GM12892 (cell line): ENCODE results near the gene SRGAP2. TPM values are rescaled to one million over a fixed set of nuclear protein-coding genes. Genes with fewer than 3 reads are reported as not detected.
A peak's percentile ranks its signal among the peaks of the same experiment; 100 is the strongest.
"Not testable (repeated sequence)": the region's sequence is repeated elsewhere in the genome, so short reads cannot be mapped to it uniquely, and the experiment has no call there.

Source experiments
- DNase-seq: peaks from one replicate; pipeline ENCODE4 v3.0.0; 2011; ENCODE audit not compliant: insufficient read length
- FAIRE-seq: peaks from 2 replicates; lab custom pipeline; 2011; peaks lifted over from hg19 to GRCh38; lab: Jason Lieb, UNC
- polyA plus RNA-seq: library from polyadenylated mRNA; unstranded; fragments of >200 nt; gene quantifications from one replicate; pipeline ENCODE4 v1.2.1, GENCODE V29; 2012; ENCODE audit warnings: missing spikeins, inconsistent platforms; ENCODE audit not compliant: missing spikeins

The SRGAP2 gene
- 3.0 TPM for polyA plus RNA-seq

DNA sequence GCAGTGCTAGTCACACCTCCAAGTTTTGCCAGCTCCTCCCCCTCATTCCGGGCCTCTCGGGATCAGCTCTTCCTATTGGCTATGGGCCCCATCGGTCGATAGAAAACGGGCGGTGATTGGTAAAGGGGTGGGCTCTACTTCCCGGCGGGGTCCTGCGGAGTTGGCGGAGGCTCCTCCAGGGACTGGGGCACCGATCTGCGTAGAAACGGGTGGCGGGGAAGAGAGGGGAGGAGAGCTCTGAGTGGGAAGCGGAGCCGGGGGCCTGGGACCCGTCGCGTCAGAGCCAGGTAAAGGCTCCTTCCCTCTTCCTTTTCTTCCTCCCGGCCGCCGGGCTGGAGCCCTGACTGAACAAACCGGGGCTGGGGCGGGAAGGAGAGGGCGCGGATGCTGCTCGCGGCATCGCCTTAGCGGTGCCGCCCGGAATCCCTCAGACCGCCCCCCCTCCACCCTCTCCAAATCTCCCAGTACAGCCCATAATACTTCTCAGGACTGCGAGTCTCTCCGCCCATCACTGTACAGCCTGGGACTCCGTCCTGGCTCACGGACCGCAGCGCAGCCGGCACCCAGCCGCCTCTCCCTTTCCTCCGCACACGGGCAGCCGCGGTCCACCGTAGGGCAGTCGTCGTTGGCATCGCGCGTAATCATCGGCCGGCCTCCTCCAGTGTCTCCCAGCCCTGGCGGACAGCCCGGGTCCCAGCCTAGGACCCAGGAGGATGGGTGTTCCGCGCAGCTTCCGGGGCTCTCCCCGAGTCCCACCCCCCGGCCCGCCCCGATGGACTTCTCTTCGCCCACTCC is at the start of gene SRGAP2:
SRGAP2 (plus strand) TSS at position 178 of the 795 bp plus-strand sequence. CDS start 2,430 bp downstream, outside the sequence.
- DNase-seq, FAIRE-seq: not testable (repeated sequence)

DNA sequence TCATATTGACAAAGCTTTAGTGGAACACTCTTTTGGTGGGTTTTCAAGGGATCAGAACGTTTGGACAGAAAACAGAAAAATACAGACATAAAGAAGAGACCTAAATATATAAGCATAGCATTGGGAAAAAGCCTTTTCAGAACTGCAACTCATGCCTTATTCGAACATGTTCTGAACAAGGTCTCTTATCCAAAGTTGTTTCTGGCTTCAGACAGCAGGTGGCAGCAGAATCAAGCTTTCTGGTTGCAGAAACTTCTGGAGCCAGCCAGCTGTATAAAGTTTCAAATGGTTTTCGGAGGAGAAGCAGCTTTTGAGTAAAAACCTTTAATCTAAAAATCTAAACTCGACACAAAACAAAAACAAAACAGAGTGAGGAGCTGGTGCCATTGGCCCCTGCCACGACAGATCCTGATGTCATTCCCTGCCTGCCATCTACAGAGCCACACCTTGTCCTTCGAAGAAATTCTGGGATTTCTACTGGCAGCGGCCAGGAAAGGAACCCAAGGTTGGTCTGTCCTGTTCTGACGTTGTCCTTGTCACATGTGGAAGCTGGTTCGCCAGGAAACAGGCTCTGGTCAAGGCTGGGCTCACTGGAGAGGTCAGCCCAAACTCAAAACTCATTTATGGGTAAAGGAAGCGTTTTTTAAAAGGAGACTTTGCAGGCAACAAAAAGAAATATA is 35.9 kb upstream of the SRGAP2 start:
- not testable (repeated sequence) for DNase-seq, FAIRE-seq

DNA sequence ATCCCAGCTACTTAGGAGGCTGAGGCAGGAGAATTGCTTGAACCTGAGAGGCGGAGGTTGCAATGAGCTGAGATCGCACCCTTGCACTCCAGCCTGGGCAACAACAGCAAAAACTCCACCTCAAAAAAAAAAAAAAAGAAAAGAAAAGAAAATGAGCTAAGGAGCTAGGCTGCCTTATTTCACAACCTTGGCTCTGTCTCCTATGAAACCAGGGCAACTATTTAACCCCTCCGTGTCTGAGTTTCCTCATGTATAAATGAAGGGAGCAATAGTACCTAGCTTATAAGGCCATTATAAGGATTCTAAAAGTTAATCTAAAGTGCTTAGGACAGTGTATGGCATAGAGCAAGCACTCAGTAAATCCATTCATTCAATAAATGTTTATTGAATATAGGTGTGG is 33.5 kb upstream of the SRGAP2 start:
- FAIRE-seq, DNase-seq: not testable (repeated sequence)

DNA sequence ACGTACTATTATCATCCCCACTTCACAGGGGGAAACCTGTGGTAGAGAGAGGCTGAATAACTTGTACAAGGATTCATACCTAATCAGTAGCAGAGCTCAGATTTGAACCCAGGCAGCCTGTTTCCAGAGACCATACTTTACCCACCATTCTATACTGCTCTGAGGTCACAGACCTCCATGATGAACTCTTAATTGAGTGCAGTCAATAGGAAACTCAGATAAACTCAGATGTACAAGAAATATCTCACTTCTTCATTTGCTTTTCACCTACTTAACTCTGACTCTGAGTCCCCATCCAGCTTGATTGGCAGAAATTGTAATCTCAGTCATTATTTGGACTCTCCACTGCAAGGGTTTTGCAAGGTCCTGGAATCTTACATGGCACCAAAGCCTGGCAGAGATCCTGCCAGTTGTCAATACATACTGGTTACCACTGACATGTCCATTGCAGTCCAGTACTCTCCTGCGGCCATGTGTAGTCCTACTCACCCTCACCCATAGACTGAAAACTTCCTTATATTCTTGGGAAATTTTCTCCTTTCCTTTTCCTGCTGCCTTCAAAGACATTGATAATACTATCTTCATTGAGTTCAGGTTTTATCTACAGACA is 30.1 kb upstream of the SRGAP2 start:
- not testable (repeated sequence) for DNase-seq, FAIRE-seq

DNA sequence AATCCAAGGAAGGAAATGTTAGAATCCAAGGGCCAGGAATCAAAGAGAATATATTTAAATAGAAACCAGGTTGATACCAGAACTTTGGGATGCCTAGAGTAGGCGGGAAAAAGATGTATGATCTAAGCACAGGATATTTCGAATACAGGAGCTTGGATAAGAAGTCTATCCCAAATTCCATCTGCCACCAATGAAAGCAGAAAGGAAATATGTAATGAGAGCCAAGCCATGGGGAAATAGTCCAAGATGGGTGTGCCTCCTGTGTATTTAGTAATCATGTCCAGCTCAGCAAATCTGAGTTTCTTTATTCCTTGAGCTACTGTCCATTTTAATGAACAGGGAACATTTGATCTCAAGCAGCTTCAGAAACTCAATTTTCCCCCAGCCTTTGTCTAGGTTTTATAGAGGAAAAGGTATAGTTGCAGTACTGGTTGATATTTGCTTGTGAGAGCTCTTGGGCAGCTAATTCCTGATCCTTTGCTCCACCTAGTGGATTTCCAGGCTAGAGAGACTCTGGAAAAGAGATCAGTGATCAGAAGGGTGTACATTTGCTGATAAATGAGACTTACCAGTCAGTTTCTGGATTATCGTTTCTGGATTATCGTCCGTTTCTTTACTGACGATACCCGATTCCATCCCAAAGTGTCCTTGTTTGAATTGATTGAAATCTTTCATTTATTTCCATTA is 29.0 kb upstream of the SRGAP2 start:
- DNase-seq, FAIRE-seq: not testable (repeated sequence)

DNA sequence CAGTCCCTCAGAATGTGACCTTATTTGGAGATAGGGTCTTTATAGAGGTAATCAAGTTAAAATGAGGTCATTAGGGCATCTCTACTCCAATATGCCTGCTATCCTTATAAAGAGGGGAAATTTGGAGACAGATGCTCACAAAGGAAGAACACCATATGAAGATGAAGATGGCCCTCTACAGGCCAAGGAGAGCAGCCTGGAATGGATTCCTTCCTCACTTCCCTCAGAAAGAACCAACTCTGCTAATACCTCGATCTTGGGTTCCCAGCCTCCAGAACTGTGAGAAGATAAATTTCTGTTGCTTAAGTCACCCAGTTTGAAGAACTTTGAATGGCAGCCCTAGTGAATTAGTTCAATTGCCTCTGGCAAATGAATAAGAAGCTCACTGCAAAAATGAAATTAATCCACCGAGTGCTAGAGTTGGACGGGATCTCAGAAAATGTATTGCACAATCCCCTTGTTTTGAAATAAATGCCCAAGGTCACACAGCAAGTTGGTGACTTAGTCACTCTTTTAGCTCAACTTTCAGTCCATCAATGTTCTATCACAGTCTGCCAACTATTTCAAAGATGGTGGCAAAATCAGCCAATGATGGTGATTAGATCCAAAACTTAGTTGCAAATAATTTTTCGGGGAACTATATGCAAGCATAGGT is 27.8 kb upstream of the SRGAP2 start:
- DNase-seq, FAIRE-seq: not testable (repeated sequence)

DNA sequence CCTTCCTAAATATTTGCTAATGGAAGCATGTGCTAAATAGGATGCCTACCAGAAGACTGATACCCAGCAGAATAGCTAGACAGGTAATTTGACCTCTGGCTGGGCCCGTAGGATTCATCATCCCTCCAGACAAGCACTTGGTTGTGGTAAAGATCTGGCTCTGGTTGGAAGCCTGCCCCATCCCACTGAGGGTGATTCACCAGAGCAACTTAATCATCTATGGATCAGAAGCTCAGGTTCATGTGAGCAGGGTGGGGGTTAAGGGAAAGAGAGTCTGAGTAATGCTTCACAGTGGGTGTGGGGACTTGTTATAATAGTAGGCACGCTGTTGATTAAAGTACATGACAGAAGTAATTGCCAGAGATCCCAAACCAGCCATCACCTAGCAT is 27.2 kb upstream of the SRGAP2 start:
- not testable (repeated sequence) for FAIRE-seq, DNase-seq

DNA sequence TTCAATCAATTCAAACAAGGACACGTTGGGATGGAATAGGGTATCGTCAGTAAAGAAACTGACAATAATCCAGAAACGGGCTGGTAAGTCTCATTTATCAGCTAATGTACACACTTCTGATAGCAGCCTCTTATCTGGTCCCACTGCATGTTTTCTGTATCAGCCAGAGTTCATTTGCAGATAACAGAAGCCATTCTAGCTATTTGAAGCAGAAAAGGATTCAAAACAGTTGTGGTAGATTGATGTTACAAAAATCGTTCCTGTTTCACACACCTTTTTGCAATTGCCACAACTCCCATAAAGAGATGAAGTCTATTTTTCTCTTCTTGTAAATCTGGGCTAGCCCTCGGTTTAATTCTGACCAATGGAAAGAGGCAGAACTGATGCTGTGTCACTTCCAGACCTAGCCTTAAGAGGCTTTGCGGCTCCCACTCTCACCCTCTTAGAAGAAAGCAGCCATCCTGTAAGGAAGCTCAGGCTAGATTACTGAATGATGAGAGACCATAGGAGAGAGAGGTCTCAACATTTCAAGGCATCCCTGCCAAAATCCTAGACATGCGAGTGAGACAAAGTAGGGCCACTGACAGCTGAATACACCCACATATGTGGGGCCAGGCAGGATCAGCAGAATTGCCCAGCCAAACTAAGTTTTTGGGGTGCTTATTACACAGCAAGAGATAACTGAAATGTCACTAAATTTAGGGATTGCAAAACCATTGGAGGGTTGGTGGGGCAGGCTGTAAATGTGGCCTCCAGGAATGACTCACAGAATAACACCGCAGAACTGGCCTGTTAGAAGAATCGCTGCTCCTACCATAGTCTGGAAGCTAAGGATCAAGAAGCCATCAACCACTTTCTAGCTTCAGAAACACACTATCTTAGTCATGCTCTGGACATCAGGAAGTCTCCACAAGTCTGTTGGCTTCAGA is 25.0 kb upstream of the SRGAP2 start:
- DNase-seq, FAIRE-seq: not testable (repeated sequence)

DNA sequence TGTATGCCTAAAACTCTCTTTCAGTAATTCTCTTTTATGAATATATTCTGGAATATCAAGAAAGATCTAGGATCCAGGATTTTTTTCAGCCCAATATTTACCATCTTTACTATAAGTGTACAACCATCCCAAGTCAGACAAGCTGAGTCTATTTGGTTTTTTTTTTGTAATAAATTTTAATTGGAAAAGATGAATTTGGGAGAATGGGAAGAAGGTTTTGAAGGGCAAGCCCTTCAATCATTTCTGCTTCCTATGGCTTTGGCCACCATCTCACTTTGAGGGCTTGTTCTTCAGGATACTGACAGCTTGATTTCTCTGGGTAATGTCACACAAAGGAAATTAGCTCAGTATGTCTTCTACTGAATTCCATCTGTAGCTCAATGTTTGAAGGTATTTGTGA is 23.7 kb upstream of the SRGAP2 start:
- FAIRE-seq, DNase-seq: not testable (repeated sequence)

DNA sequence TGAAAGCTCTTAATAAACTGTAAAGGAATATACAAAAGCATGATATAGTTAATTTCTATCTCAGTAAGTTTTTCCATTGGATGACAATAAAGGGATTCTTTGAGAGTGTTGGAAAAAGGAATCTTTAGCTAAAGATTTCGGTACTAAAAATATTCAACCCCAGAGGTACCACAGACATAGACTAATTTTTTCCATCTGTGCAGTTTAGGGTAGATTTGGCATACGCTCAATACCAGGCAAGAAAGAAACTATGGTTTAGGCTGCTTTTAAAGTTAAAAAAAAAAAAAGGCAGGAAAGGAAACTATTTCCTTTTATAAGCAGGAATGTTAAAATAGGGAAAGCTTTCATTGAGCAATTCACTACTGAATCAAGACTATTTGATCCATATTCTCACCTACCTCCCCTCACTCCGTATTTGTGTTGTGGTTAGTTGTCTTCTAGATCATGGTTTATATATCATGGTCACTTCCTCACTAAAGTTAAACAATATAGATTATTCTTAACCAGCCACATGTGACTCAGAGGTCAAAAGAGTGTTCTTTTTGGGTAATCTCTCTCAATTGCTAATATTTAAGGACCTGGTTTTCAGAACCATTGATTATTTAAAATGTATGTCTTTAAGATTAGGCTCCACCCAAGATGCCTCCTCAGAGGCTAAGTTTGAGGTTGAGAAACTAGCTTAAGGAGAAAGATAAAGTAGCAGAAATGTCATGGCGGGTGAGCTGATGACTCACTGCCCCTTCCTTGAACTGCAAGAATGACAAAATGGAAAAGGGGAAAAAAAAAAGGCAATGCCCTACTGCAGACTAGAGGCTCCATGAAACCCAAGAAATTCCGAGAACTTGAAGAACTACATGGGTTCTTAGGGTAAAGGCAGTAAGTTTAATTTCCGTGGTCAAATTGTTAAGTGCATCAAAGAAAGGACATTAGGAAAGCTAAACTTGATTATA is 20.7 kb upstream of the SRGAP2 start:
- DNase-seq, FAIRE-seq: not testable (repeated sequence)

DNA sequence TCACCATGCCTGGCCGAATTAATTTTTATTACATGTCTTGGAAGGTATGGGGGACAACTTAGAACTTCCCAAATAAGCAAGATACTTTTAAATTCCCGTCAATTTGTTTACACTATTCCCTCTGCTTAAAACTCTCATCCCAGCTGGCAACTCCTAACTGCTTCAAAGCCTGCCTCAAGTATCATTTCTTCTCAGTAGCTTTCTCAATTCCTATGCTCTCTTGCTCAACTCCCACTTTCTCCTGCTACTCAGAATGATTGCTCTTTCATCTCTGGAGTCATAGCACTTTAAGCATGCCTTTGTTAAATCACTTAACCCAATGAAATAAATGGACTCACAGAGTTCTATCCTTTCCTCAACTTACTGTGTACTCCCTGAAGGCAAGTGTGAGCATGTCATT is 19.6 kb upstream of the SRGAP2 start:
- not testable (repeated sequence) for DNase-seq, FAIRE-seq

DNA sequence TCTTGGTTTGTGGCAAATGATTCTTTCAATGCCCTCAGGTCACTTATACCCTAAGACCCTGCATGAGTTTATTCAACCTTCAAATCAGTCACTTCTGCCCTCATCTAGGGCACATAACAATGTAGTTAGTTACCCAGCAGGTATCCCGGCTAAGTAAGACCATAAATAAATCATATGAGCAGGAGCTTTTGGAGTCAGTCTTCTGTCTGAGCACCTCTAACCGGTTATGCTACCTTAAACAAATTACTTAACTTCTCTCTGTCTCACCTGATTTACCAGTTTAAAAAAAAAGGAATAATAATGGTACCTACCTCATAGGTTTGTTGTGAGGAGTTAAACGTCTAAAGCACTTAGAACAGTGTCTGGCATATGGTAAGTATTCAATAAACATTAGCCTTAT is 17.6 kb upstream of the SRGAP2 start:
- FAIRE-seq, DNase-seq: not testable (repeated sequence)

DNA sequence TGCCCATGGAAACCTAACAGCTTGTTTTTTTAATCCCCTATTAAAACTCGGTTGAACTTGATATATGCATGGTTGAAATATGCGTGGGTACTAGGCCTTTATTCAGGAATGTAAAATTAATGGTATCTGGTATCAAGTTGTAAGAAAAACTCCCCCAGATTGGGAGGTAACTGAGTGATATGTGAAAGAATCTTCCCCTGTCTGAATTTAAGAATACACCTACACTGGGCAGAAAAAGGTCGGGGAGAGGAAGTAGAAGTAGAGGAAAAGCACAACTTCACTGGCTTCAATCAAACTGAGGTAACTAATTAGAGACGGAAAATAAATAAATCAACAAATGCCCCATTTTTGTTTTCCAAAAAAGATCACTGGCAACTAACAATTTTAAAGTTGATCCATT is 16.5 kb upstream of the SRGAP2 start:
- FAIRE-seq, DNase-seq: not testable (repeated sequence)

DNA sequence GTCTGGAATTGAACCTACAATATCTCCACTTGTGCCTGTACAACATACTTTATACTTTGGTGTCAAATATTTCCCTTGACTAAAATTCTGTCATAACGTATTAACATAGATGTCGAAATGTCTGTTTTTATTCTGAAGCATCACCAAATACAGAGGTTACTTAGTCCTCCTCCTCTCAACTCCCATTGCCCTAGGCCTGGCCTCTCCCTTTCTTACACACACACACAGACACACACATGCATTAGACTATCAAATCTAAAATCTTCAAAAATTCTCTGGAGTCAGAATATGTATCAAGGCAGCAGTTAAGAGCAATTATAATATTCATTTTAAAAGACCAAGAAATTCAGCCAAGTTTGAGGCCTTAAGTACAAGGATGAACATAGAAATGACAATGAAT is 8.2 kb upstream of the SRGAP2 start:
- not testable (repeated sequence) for DNase-seq, FAIRE-seq

DNA sequence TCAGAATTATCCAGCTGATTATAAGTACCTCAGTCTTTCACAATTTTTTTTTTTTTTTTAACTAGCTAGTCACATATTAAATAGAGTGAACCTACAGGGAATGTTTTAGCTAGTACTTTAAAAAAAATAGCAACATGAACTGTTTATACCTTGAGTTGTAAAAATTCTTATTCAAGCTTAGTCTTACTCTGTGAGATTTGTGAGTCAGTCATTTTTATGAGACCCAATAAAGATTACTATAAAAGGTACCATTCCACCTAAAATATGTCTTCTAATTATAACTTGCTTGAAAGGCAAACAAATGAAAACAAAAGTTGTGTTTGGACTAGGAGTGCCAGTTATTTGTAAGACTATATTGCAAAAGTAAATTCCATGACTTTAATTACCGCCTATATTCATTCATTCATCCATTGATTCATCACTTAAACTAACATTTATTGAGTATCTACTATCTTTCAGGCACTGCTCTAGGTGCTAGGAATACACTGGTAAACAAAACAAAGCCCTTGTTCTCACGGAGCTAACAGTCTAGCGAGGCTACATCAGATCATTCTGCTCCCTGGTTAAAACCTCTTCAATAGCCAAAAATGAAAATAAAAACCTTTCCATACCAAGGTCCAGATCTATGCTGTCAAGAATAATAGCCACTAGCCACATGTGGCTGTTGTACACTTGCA is 6.5 kb upstream of the SRGAP2 start:
- FAIRE-seq = not testable (repeated sequence)

DNA sequence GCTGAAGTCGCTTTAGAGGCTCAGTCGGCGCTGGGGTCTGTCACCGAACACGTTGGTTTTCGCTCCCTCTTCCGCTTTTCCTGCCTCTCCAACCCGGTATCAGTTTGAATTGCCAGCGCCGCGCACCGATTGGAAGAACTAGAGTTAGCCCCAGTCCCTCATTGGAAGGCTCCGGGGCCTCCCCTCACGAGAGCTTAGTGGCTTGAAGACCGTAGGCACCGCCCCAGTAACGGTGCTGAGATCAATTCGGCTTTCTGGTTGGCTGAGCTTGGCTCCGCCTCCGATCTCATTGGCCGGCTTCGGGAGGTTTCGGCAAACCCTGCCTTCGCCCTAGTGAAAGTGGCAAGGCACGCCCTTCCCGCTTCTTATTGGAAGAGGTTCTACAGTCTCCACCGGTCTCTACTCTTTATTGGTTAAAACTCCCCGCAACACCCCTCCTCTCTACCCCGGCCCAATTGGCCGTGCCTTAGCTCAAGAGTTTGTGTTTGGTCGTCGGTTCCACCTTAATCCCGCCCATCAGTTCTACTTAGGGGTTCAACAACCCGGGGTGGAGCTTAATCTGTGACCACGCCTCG is 465 bp upstream of the SRGAP2 start, which contains the start of gene FAM72A:
FAM72A (minus strand) TSS at position 51 of the 575 bp plus-strand sequence. CDS start 814 bp downstream, outside the sequence.
- peak; percentile 47 for DNase-seq
- FAIRE-seq = not testable (repeated sequence)

More for the DNA sequence above, 6.5 kb upstream of the SRGAP2 start:
- not testable (repeated sequence) for DNase-seq
